Umbilical cord (tissue), 2 donors: ENCODE measurements around the gene SDSL. TPM values are rescaled to one million over a fixed set of nuclear protein-coding genes. Genes with fewer than 3 reads are reported as not detected.
A peak's percentile ranks its signal among the peaks of the same experiment; 100 is the strongest.

Experiments
- DNase-seq: peaks from one replicate; pipeline ENCODE4 v3.0.0-alpha.2; 2015; ENCODE audit warnings: low spot score
- total RNA-seq: library from RNA; depleted of rRNA; stranded (reverse); fragments of >200 nt; gene quantifications from one replicate; pipeline ENCODE4 v1.2.3, GENCODE V29; 2014; ENCODE audit warnings: low replicate concordance; ENCODE audit not compliant: insufficient read depth

SDSL gene
- total RNA-seq, 1 donor from 2014 or later = 3.6 TPM

GRCh38 chr12:113445544-113446171 is 23.5 kb downstream of the SDSL start:
- no peak for DNase-seq

DNA sequence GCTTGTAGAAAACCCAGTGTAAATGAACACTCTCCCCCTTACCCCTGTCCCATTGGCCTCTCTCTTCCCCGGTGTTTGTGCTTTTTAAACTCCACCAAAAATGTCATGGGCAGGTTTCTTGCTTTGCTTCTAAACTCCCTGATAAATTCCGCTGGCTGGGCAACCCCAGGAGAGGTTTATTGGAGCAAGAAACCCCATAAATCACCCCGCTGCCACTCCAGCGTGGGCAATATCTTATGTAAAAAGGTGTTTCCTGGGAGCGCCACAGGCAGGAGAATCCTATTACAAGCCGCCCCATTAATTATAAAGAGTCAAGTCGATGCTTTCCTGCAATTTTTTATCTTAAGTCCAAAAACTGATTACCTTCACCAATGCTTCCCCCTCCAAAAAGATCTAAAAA is 26.7 kb downstream of the SDSL start:
- no peak for DNase-seq

DNA sequence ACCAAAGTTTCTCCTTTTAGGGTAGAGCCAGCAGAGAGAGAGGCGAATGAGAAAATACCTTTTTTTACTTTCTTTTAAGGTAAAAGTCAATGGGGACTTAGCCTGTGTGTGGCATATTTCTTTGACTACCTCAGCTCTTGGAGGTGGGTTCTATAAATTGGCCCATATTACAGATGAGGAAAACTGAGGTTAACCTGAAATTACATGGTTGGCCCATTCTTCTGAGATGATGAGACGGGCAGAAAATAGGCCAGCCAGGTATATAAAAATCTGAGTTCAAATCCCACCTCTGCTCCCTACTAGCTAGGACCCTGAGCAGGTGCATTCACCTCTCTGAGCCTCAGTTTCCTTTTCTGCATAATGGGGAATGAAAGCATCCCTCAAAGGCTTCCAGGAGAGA is 27.1 kb downstream of the SDSL start:
- DNase-seq = no peak

DNA sequence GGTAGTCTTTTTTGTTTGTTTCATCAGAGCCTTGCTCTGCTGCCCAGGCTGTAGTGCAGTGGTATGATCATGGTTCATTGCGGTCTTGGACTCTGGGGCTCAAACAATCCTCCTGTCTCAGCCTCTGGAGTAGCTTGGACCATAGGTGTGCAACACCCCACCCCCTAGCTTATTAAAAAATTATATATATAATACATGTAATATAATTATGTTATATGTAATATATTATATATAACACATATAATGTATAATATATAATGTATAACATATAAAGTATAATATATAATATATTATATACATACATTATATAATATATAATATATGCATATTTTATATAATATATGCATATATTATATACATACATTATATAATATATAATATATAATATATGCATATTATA is 27.7 kb downstream of the SDSL start:
- no peak for DNase-seq

DNA sequence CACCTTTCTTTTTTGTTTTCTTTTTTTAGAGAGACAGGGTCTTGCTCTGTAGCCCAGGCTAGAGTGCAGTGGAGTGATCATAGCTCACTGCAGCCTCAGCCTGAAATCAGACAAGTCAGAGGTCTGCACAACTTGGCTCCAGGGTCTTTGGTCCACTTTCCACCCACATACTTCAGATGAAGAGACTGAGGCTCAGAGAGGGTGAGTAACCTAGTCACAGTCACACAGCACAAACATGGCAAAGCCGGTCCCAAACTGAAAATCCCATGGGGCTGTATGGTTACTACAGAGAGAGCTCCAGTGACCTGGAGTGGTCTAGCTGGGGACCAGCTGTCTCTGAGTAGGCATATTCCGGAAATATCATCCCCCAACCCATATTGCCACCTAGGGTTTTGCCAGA is 30.3 kb downstream of the SDSL start:
- no peak for DNase-seq

- no peak for DNase-seq
Observed at GRCh38 chr12:113453330-113453729, 31.1 kb downstream of the SDSL start.

DNA sequence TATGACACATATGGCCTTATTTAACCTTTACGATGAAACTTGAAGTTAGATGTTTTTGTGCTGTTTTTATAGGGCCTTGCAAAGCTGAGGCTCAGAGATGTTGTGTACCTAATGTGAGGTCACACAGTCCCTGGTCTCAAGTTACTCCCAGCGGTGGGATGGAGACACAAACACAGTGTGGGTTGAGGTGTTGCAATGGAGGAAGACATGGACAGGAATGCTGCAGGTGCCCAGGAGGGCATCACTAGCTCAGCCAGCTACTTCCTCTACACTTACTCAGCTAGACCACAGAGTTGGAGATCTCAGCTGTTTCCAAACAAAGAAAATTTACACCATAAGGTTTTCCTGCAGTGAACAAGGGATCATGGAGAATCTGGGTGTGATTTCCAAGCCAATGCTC is 34.0 kb downstream of the SDSL start:
- DNase-seq = no peak

- no peak for DNase-seq
Observed at GRCh38 chr12:113456761-113457160, 34.6 kb downstream of the SDSL start.

- DNase-seq = no peak
Observed at GRCh38 chr12:113457185-113457584, 35.0 kb downstream of the SDSL start.

- no peak for DNase-seq
Observed at GRCh38 chr12:113457710-113458109, 35.5 kb downstream of the SDSL start.

DNA sequence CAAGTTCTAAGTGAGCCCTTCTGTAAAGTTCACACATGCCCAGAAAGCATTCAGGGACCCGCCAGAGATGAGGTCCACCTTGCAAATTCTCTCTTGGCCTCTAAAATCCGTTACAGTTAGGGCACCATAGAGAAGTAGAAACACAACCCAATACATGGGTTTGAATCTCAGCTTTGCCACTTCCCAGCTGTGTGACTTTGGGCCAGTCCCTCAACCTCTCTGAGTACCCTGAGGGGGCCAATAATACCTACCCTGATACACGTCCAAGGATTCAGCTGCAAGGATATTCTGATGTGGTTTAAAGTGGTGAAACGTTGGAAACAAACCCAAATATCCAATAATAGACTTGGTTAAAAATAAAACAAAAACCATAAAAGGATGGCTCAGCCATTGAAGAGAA is 37.8 kb downstream of the SDSL start:
- no peak for DNase-seq

DNA sequence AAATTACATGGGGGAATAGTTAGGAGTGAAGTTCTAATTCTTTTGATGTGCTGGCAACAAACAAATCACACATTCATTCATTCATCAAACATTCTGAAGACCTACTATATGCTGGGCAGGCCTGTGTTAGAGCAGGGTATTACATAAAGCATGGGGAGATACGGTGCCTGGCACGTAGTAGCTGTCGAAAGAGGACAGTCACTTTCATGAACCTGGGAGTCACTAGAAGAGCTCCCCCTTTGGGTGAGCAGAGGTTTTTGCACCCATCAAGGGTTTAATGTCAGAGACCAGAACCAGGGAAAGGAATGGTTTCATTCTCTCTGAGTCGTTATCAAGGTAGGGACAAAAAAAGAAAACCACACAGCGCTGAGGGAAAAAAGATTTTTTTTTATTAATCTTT is 39.5 kb downstream of the SDSL start:
- no peak for DNase-seq

- DNase-seq = peak; percentile 61
Observed at GRCh38 chr12:113462117-113462774, 40.1 kb downstream of the SDSL start.

- no peak for DNase-seq
Observed at GRCh38 chr12:113462998-113463745, 41.0 kb downstream of the SDSL start.

GRCh38 chr12:113463746-113464451 is 41.7 kb downstream of the SDSL start:
- no peak for DNase-seq

DNA sequence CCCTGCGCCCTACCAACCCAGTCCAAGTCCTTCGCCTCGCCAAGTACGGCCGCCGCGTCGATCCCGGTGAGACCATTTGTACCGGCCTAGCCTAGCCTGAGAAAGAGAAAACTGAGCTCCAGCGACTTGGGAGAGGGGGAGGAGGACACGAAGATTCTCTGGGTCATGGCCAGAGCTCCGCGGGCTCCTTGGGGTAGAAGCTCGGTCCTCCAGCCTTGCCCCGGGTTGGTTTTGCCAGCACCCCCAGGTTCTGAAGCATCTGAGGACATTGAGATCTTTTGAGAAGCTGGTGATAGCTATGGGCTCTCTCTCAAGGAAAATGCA is 42.2 kb downstream of the SDSL start:
- no peak for DNase-seq

- no peak for DNase-seq
Observed at GRCh38 chr12:113464852-113465719, 42.9 kb downstream of the SDSL start.

- no peak for DNase-seq
Observed at GRCh38 chr12:113465808-113466453, 43.8 kb downstream of the SDSL start.

GRCh38 chr12:113466454-113467141 is 44.4 kb downstream of the SDSL start:
- DNase-seq = no peak

GRCh38 chr12:113467142-113467501 is 44.9 kb downstream of the SDSL start:
- DNase-seq = no peak
